Liver (tissue), 9 donors: ENCODE measurements around the gene PRND. TPM values are rescaled to one million over a fixed set of nuclear protein-coding genes. Genes with fewer than 3 reads are reported as not detected.

ENCODE experiments used
- DNase-seq: peaks from one replicate; pipeline ENCODE4 v3.0.0-alpha.2; 2017; ENCODE audit warnings: low spot score
- H3K27ac ChIP-seq, 2 donors: one replicate each; pipeline ENCODE4 v1.7.0; 2013; ENCODE audit warnings: inconsistent platforms in 2 of 2, low read length in 2 of 2, control low read depth in 1 of 2, low read depth in 1 of 2, mild to moderate bottlenecking in 1 of 2
- H3K27me3 ChIP-seq, 4 donors: one replicate each; pipeline versions ENCODE4 v1.6.1 to v1.7.0; 2013; ENCODE audit warnings: low read length in 3 of 4, inconsistent platforms in 1 of 4, mild to moderate bottlenecking in 1 of 4, moderate library complexity in 1 of 4; ENCODE audit not compliant: control insufficient read depth in 4 of 4, insufficient read depth in 4 of 4
- H3K36me3 ChIP-seq, 4 donors: one replicate each; pipeline versions ENCODE4 v1.6.1 to v1.7.0; 2013; ENCODE audit warnings: low read length in 3 of 4, mild to moderate bottlenecking in 3 of 4, low read depth in 1 of 4, moderate library complexity in 1 of 4; ENCODE audit not compliant: control insufficient read depth in 4 of 4, insufficient read depth in 3 of 4
- H3K4me1 ChIP-seq, 4 donors: one replicate each; pipeline versions ENCODE4 v1.6.1 to v1.7.0; 2013; ENCODE audit warnings: low read length in 3 of 4, mild to moderate bottlenecking in 3 of 4, moderate library complexity in 1 of 4; ENCODE audit not compliant: control insufficient read depth in 4 of 4, insufficient read depth in 4 of 4
- H3K4me3 ChIP-seq, 3 donors: one replicate each; pipeline versions ENCODE4 v1.6.1 to v1.7.0; 2013; ENCODE audit warnings: low read length in 3 of 3, control low read depth in 1 of 3, low read depth in 1 of 3, mild to moderate bottlenecking in 1 of 3
- H3K9ac ChIP-seq, 2 donors: one replicate each; pipeline ENCODE4 v1.7.0; 2013; ENCODE audit warnings: low read length in 2 of 2, mild to moderate bottlenecking in 2 of 2, moderate library complexity in 2 of 2, control low read depth in 1 of 2, low read depth in 1 of 2
- H3K9me3 ChIP-seq, 4 donors: one replicate each; pipeline versions ENCODE4 v1.6.1 to v1.7.0; 2013; ENCODE audit warnings: low read length in 3 of 4; ENCODE audit not compliant: control insufficient read depth in 4 of 4
- EGR1 ChIP-seq, 2 donors: IDR thresholded peaks; 2 replicates each; pipeline ENCODE4 v1.6.1; 2016 to 2018; ENCODE audit warnings: antibody characterized with exemption in 2 of 2, low read depth in 2 of 2
- FOXA1 ChIP-seq: IDR thresholded peaks from 2 replicates; pipeline ENCODE4 v1.6.1; 2016; ENCODE audit warnings: antibody characterized with exemption
- FOXA2 ChIP-seq: IDR thresholded peaks from 2 replicates; pipeline ENCODE4 v1.6.1; 2016; ENCODE audit warnings: antibody characterized with exemption
- GABPA ChIP-seq, 2 donors: IDR thresholded peaks in 1 of 2; conservative IDR thresholded peaks in 1 of 2; 2 replicates each; pipeline ENCODE4 v1.6.1; 2016; ENCODE audit warnings: antibody characterized with exemption in 2 of 2, mild to moderate bottlenecking in 1 of 2, moderate library complexity in 1 of 2
- HNF4A ChIP-seq, 2 donors: conservative IDR thresholded peaks; 2 replicates each; pipeline ENCODE4 v1.6.1; 2016; ENCODE audit warnings: antibody characterized with exemption in 2 of 2, mild to moderate bottlenecking in 2 of 2
- HNF4G ChIP-seq: IDR thresholded peaks from 2 replicates; pipeline ENCODE4 v1.6.1; 2016; ENCODE audit warnings: antibody characterized with exemption
- JUND ChIP-seq, 2 donors: IDR thresholded peaks; 2 replicates each; pipeline ENCODE4 v1.6.1; 2016; ENCODE audit warnings: antibody characterized with exemption in 2 of 2
- NR2F2 ChIP-seq: IDR thresholded peaks from 2 replicates; pipeline ENCODE4 v1.6.1; 2016; ENCODE audit warnings: antibody characterized with exemption
- RAD21 ChIP-seq, 2 donors: IDR thresholded peaks; 2 replicates each; pipeline ENCODE4 v1.6.1; 2016; ENCODE audit warnings: antibody characterized with exemption in 2 of 2, mild to moderate bottlenecking in 2 of 2
- RXRA ChIP-seq, 2 donors: IDR thresholded peaks; 2 replicates each; pipeline ENCODE4 v1.6.1; 2017 to 2018; ENCODE audit warnings: antibody characterized with exemption in 2 of 2, mild to moderate bottlenecking in 1 of 2
- SP1 ChIP-seq: IDR thresholded peaks from 2 replicates; pipeline ENCODE4 v1.6.1; 2018; ENCODE audit warnings: antibody characterized with exemption, mild to moderate bottlenecking
- TAF1 ChIP-seq: conservative IDR thresholded peaks from 2 replicates; pipeline ENCODE4 v1.6.1; 2016; ENCODE audit warnings: antibody characterized with exemption, mild to moderate bottlenecking
- YY1 ChIP-seq: IDR thresholded peaks from 2 replicates; pipeline ENCODE4 v1.6.1; 2016; ENCODE audit warnings: antibody characterized with exemption, mild to moderate bottlenecking
- WGBS: extraction: QIAGEN DNeasy Blood & Tissue Kit; methylation state at CpG from one replicate; pipeline ENCODE4 v1.1.7; 2013; 5-methylcytosine and 5-hydroxymethylcytosine counted together
- polyA plus RNA-seq, 2 donors: library from polyadenylated mRNA; stranded (reverse) in 1 of 2; unstranded in 1 of 2; fragments of 200-250 nt in 1 of 2; fragments of >200 nt in 1 of 2; fragmentation: Nextera tagmentation in 1 of 2; extraction: Ambion mirVana in 1 of 2; gene quantifications; one replicate each; pipeline versions ENCODE4 v1.2.1 to v1.2.3, GENCODE V29; 2013 to 2015
- total RNA-seq, 2 donors: library from RNA; depleted of rRNA; stranded (reverse); fragments of >200 nt; gene quantifications; one replicate each; pipeline ENCODE4 v1.2.3, GENCODE V29; 2014
- TF ChIP-seq, protein P1 (sequence below): IDR thresholded peaks from 2 replicates; pipeline ENCODE4 v1.6.1; 2016; ENCODE audit warnings: antibody characterized with exemption, mild to moderate bottlenecking
- TF ChIP-seq, protein P2 (sequence below): fragments of 150-350 bp; IDR thresholded peaks from 2 replicates; pipeline ENCODE4 v1.5.1; 2017; ENCODE audit warnings: improper control_type of control experiment, low read depth, low read length; ENCODE audit not compliant: missing input control
- TF ChIP-seq, protein P3 (sequence below): IDR thresholded peaks from 2 replicates; pipeline ENCODE4 v1.6.1; 2016; ENCODE audit warnings: antibody characterized with exemption
- TF ChIP-seq, protein P4 (sequence below): IDR thresholded peaks from 2 replicates; pipeline ENCODE4 v1.6.1; 2016; ENCODE audit warnings: antibody characterized with exemption
- TF ChIP-seq, protein P5 (sequence below): IDR thresholded peaks from 2 replicates; pipeline ENCODE4 v1.6.1; 2016; ENCODE audit warnings: antibody characterized with exemption
- donor health status: healthy.
- donor health status: healthy.
- donor health status: healthy.
- donor health status: healthy.
- donor health status: healthy.

PRND gene
- total and polyA plus RNA-seq, 4 donors = 0.23 TPM; not detected in 3

DNA sequence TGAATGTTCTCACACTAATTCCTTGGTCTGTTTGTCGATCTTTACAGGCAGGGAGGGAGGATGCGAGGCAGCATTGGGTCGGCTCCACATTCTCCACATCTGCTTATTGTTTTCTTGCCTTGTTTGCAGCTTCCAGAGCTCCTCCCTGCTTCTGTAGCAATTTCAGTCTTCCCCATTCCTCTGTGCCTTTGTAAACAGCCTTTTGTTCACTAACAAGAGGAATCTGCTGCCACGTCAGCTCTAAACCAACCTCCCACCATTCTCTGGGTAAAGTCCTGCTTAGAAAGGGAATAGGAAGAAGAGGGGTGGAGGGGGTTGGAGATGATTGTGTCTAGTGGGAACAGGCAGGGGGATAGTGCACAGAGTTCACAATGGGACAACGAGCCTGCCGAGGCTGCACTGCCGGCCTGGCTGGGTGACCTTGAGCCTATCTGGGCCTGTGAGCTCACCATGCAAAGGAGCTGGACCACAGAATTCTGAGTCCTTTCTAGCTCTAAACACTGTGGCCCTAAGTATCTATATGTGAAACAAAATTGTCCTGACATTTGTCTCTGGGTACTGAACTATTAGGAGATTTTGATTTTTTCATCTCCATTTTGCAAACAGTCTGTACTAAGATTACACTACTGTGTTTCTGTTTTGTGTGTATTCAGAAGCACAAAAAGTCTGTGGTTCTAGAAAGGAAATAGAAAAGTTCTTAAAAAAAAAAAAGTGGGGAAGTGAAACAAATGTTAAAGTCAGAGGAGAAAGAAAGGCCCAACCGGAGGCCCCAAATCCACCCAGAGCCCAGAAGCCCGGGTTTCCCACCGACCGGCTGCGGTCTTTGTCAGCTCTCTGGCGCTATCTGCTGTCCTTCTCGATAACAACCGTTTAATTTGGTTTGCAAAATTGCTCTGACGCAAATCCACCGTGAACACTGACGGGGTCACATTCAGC is 1.4 kb upstream of the PRND start:
- TF ChIP-seq FOXA1 (no peak), SP1 (no peak), HNF4A (conservative IDR thresholded peaks at IDR 0.05) (no peak), TAF1 (no peak), YY1 (no peak), FOXA2 (no peak), RXRA (IDR thresholded peaks at IDR 0.05) (no peak), GABPA (IDR thresholded peaks at IDR 0.05 in 1 of 2, conservative IDR thresholded peaks at IDR 0.05 in 1 of 2) (no peak), NR2F2 (no peak), JUND (IDR thresholded peaks at IDR 0.05) (no peak), HNF4G (no peak), RAD21 (IDR thresholded peaks at IDR 0.05) (peak; percentile 92 to 93)
- TF ChIP-seq, protein P1, sequence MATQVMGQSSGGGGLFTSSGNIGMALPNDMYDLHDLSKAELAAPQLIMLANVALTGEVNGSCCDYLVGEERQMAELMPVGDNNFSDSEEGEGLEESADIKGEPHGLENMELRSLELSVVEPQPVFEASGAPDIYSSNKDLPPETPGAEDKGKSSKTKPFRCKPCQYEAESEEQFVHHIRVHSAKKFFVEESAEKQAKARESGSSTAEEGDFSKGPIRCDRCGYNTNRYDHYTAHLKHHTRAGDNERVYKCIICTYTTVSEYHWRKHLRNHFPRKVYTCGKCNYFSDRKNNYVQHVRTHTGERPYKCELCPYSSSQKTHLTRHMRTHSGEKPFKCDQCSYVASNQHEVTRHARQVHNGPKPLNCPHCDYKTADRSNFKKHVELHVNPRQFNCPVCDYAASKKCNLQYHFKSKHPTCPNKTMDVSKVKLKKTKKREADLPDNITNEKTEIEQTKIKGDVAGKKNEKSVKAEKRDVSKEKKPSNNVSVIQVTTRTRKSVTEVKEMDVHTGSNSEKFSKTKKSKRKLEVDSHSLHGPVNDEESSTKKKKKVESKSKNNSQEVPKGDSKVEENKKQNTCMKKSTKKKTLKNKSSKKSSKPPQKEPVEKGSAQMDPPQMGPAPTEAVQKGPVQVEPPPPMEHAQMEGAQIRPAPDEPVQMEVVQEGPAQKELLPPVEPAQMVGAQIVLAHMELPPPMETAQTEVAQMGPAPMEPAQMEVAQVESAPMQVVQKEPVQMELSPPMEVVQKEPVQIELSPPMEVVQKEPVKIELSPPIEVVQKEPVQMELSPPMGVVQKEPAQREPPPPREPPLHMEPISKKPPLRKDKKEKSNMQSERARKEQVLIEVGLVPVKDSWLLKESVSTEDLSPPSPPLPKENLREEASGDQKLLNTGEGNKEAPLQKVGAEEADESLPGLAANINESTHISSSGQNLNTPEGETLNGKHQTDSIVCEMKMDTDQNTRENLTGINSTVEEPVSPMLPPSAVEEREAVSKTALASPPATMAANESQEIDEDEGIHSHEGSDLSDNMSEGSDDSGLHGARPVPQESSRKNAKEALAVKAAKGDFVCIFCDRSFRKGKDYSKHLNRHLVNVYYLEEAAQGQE = no peak
- TF ChIP-seq, protein P2, sequence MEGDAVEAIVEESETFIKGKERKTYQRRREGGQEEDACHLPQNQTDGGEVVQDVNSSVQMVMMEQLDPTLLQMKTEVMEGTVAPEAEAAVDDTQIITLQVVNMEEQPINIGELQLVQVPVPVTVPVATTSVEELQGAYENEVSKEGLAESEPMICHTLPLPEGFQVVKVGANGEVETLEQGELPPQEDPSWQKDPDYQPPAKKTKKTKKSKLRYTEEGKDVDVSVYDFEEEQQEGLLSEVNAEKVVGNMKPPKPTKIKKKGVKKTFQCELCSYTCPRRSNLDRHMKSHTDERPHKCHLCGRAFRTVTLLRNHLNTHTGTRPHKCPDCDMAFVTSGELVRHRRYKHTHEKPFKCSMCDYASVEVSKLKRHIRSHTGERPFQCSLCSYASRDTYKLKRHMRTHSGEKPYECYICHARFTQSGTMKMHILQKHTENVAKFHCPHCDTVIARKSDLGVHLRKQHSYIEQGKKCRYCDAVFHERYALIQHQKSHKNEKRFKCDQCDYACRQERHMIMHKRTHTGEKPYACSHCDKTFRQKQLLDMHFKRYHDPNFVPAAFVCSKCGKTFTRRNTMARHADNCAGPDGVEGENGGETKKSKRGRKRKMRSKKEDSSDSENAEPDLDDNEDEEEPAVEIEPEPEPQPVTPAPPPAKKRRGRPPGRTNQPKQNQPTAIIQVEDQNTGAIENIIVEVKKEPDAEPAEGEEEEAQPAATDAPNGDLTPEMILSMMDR = peak; percentile 72
- TF ChIP-seq, protein P3, sequence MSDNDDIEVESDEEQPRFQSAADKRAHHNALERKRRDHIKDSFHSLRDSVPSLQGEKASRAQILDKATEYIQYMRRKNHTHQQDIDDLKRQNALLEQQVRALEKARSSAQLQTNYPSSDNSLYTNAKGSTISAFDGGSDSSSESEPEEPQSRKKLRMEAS = no peak
- no peaks in the 10 kb centered on the region for H3K36me3 ChIP-seq
- 28% methylated on average over 18 of the region's 18 CpGs for WGBS
- H3K27me3 ChIP-seq = no peaks in the 10 kb centered on the region
- H3K9me3 ChIP-seq = no peaks in the 10 kb centered on the region
- peak; percentile 68 for DNase-seq
- H3K9ac ChIP-seq = no peak overlapping the region
- no peak overlapping the region for H3K4me3 ChIP-seq
- H3K27ac ChIP-seq = peak overlapping the region in 1 of 2 donors; percentile 36
- peaks cover 0 to 4% (median 4%) of the 10 kb centered on the region in 4 donors for H3K4me1 ChIP-seq

DNA sequence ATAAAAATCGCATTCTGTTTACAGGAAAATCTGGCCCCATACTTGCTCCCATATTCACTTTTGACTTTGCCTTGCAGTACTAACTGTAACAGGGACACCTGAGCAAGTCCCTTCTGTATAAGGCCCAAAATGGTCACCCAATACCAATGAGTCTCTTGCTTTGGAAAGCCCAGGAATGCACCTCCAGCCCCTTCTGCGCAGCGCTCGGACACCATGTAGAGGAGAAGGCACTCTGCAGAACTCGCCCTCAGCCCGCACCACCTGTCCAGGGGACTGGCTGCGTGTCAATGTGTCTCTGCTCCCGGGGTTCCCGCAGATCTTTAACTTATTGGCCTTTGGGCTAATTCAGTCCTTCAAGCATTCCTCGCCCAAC is 746 bp upstream of the PRND start:
- peaks cover 0 to 4% (median 4%) of the 10 kb centered on the region in 4 donors for H3K4me1 ChIP-seq
- H3K27ac ChIP-seq = no peak overlapping the region
- H3K9me3 ChIP-seq = no peaks in the 10 kb centered on the region
- no peak for DNase-seq
- no peaks in the 10 kb centered on the region for H3K36me3 ChIP-seq
- H3K9ac ChIP-seq = no peak overlapping the region
- H3K4me3 ChIP-seq = no peak overlapping the region
- 29% methylated on average over 10 of the region's 10 CpGs for WGBS
- H3K27me3 ChIP-seq = no peaks in the 10 kb centered on the region
- TF ChIP-seq, protein P1 = no peak
- TF ChIP-seq NR2F2 (no peak), EGR1 (IDR thresholded peaks at IDR 0.05; ENCODE audit: low read depth in 2 of 2) (no peak), GABPA (IDR thresholded peaks at IDR 0.05 in 1 of 2, conservative IDR thresholded peaks at IDR 0.05 in 1 of 2) (no peak), YY1 (no peak), RXRA (IDR thresholded peaks at IDR 0.05) (no peak), SP1 (no peak), HNF4A (conservative IDR thresholded peaks at IDR 0.05) (no peak), JUND (IDR thresholded peaks at IDR 0.05) (no peak)
- TF ChIP-seq, protein P4, sequence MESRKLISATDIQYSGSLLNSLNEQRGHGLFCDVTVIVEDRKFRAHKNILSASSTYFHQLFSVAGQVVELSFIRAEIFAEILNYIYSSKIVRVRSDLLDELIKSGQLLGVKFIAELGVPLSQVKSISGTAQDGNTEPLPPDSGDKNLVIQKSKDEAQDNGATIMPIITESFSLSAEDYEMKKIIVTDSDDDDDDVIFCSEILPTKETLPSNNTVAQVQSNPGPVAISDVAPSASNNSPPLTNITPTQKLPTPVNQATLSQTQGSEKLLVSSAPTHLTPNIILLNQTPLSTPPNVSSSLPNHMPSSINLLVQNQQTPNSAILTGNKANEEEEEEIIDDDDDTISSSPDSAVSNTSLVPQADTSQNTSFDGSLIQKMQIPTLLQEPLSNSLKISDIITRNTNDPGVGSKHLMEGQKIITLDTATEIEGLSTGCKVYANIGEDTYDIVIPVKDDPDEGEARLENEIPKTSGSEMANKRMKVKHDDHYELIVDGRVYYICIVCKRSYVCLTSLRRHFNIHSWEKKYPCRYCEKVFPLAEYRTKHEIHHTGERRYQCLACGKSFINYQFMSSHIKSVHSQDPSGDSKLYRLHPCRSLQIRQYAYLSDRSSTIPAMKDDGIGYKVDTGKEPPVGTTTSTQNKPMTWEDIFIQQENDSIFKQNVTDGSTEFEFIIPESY = no peak
- TF ChIP-seq, protein P5, sequence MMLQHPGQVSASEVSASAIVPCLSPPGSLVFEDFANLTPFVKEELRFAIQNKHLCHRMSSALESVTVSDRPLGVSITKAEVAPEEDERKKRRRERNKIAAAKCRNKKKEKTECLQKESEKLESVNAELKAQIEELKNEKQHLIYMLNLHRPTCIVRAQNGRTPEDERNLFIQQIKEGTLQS = no peak
